HK-2 (cell line): Measurements from ENCODE around the gene CHCHD3.
"Not testable (repeated sequence)": the region's sequence is repeated elsewhere in the genome, so short reads cannot be mapped to it uniquely, and the experiment has no call there.

Experiments used
- DNase-seq: peaks from one replicate; pipeline ENCODE4 v3.0.0-alpha.2; 2018; ENCODE audit not compliant: unreplicated experiment

Gene CHCHD3

DNA sequence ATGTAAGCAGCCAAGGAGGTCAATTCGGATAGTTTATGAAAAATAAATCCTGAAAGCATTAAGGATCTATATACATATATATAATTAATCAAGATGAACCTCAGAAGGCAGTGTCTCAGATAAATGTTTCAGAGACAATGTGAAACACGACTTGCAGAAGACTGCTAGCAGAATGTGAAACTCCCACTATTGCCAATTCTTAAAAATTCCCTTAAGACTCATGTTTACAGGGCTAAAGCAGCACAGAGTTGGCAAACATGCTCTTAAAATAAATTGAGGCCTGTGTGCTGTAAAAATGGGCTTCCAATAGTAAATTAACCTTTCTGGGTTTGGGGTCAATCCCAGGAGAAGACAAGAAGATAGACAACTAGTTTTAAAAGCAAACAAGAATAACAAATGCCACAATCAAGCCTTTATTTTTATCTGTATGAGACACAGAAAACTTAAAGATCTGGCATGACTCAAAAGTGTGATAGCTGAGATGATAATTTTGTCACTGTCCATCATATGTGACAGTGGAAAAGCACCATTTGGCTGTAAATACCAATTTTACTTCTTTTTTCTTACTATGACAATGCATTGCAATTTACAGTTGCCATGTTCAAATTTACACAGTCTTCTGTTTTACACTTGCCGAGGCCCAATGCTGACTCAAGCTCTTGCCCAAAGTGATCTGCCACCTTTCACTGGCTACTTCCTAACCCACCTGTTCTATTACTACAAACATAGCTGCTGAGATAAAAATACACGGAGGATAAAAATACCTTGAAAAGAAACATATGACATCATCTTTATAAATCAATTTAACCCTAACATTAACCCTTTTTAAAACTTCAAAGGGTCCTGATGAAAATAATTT, 78.6 kb downstream of the CHCHD3 start:
- no peak for DNase-seq

DNA sequence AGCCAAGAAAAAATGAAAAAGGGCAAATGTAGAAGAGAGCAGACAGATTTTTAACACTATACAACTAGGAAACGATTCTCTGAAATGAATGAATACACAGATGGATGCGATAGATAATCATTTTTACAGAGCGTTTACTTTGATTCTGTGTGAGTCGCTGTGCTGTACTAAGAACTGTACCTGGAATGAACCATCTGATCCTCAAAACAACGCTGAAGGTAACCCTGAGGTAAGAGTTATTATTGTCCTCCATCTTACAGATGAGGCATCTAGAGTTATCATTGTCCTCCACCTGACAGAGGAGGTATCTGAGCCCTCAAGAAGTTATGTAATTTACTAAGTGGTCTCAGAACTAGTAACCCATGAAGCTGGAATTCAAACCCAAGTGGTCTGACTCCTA, 80.2 kb downstream of the CHCHD3 start:
- no peak for DNase-seq

DNA sequence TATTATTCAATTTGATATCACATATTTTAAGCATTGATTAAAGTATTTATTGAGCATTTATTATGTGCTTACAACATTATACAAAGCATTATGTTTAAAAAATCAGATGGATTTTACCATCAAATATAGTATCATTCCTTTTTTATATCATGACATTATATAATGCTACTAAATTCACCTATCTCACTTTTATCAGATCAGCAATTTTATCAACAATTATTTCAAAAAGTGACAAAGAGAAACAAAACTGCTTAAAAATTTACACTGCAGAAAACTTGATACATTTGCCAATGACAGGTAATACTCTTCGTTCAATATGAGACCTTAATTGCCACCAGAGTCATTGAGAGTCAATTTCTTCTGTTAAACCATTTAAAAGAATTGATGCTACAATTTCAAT, 82.0 kb downstream of the CHCHD3 start:
- no peak for DNase-seq

DNA sequence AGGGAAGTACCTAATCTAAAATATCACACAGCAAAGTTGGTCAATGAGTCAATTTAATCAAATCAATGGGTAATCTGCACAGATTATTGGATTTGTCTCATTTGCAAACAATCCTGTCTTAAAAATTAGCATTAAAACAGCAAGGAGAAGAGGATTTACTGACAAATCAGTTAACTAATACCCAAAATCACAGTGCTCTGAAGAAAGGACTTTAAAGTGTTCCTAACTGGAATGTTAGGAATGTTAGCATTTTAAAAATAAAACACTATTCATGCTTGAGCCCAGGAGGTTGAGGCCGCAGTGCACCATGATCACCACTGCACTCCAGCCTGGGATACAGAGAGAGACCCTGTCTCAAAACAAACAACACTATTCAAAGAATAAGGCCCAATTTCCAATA, 83.1 kb downstream of the CHCHD3 start:
- no peak for DNase-seq

DNA sequence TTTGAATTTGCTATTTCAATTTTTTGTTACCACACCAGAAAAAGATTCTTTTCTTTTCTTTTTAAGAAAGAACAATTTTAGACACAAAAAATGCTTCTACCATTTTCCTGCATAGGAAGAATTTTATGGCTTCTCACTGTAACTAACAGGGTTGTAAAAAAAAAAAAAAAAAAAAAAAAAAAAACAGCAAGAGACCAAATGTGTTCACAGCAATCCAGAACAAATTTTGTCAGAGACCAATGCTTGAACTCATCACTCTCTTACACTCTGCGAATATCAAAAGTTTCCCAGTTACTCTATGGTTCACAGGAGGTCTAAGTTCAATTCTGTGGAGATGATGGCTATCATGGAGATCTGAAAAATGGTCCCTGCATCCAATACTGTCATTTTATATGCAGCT, 84.4 kb downstream of the CHCHD3 start:
- DNase-seq, result no peak

DNA sequence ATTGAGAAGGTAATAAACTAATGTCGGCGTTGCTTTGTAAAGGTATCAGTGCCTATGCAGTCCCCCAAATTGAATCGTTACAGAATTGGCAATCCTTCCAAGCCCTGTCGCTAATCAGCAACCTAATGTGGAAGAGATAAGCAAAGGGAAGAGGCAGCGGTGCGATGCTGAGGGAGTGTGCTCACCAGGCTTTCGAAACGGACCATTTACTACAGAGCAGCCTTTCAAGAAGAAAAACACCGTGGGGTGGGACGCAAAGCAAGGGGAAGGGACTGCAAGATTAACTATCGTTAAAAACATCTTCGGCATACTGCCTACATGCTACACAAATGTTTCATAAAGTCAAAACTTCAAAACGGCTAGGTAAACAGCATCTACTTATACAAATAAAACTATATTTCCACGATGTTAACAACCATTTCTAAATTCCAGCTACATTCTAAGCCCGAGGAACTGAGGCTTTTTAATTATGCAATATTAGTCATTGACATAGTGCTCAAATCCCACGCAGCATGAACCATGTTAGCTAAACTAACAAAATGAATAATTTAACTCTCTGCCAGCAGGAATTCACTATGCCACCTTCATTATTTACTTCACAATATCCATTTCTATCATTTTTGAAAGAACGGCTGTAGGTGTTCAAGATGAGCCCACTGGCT, 85.2 kb downstream of the CHCHD3 start:
- DNase-seq, result no peak

DNA sequence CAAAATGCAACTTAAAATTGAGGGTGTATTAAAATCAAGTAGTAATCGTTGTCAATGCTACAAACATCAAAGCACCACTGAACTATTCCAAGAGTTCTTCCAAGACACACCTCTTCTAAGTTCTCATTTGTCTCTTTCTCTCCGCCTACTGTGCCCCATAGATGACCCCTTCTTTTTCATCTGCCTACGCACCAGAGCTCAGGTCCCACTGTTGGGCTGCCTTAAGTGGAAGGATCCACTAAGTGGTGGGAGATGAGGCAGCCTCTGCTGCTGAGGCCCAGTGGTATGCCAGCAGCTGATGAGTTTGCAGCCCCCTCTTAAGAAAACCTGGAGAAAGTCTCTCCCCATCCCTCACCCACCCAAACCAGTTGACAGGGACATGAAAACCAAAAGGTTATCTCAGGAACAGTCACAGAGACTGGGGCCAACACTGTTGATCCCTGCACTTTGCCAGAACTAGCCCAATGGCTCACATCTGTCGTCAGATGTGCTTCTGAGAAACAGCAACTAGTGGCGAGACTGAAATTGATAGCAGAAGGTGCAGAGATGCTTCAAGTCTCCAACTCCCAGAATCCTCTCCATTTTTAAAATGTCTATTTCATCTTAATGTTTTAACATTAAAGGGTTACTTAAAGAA, 88.4 kb downstream of the CHCHD3 start:
- DNase-seq, result no peak

DNA sequence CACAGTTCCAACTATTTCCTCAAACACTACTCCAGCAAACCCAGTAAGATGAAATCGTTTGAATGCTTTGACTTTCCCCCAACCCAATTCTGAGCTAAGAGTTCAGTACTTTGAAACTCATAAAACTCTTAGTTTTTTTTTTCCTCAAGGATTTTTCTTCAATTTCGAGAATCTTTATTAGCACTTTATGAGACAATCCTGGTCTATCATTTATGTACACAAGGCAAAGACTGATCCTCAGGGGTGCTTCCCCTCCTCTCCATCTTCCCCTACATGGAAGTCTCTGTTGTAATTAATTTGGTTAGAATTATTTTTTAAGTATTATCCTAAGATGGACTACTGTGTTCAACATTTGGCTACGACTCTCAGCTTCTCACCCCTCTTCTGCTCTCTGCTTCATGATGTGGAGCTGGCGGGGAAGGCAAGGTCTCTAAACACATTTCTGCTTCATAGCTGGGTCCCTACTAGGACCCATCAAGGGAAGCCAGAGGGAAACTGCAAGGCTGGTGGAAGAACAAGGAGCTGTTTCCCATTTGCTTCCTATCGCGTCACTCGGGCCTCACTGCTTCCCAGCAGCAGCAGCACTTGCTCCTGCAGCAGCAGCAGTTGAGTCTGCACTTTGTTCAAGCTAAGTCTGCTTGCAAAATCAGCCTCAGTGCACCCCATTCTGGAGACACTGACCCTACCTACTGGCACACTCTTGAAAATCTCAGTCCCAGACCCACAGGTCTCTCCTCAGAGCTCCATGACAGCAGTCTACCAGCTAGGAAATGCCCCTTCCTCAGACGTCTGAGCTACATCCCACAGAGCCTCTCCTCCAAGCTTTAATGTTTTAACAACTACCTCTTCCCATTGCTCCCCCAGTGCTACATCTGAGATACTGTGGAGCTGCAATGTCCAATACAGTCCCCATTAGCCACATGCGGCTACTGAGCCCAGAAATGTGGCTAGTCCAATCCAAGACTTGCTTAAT, 90.0 kb downstream of the CHCHD3 start:
- DNase-seq, result no peak

DNA sequence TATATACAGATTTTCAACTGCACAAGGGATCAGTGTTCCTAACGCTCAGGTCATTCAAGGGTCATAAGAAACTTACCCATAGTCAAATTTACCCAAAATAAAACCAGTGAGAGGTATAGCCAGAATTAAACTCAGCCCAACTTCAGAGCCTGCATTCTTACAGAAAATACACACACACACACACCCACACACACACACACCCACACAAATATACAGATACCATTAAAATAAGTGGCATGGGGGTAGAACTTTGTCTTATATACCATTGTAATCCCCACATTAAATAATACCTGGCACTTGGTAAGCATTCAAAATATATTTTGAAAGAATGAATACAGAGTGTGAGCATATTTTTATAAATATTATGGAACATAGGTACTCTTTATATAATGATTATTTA, 93.8 kb downstream of the CHCHD3 start:
- DNase-seq, result no peak

DNA sequence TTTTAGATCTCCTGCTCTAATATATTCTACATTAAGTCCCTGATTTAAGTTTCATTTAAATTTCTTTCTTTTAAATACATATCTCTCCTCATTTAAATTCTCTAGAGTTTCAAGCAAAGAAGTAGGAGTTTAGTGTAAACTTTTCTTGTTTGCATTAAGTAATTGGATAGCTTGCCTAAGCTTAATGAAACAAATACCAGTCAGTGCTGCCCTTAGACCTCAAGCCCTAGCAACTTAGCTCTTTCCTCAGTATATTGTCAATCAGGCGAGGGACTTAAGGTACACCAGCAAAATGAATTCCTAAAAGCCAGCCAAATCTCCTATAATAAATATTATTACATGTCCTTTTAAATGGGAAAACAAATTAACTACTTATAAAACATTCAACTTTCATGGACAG, 101.5 kb downstream of the CHCHD3 start:
- no peak for DNase-seq

DNA sequence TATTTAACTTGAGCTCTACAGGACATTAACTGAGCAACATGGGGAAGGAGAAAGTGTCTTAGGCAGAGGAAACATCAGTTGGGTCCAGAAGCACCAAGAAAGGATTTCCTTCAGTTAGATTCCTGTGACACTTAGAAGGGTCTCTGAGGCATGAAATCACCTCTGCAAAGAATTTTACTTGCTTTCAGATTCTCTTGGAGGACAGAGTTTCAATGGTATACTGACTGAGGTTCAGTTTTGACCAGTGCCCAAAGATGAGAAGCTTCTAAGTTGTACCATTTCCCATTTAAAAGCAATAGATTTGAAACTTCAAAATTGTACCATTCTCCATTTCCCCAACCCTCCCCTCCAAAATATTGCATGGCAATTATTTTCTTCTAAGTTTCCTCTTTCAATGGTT, 102.4 kb downstream of the CHCHD3 start:
- DNase-seq, result no peak

DNA sequence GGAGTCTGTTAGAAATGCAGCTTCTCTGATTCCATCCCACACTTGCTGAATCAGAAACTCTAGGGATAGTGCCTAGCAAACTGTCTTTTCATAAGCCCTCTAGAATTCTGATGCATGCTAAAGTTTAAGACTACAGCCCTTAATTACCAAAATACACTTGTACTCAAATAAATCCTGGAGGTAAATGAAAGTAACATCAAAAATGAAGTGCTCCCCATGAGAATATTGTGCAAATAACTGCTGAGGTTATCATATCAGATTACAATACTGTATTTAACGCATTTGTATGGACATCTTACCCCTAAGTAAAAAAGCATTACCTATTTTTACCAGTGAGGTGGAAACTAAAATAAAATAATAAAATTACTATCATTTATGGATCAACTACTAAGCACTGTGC, 104.7 kb downstream of the CHCHD3 start:
- DNase-seq, result no peak

DNA sequence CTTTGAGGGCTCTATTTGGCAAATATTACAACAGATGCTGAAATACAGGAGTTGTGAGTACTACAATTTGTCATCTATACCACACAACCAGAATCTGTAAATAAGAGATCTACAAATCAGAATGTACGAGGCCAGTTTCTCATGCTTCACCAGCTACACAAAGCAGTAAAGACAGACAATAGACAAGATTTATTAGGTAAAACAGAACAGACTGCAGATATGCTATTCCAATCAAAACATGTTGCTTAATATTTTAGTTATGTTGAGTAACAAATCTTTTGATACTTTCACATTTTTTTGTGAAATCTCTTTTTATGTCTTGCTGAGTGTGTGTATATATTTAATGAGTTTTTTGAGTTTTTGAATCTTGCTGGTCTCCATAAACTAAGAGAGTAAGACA, 109.1 kb downstream of the CHCHD3 start:
- DNase-seq, result no peak

DNA sequence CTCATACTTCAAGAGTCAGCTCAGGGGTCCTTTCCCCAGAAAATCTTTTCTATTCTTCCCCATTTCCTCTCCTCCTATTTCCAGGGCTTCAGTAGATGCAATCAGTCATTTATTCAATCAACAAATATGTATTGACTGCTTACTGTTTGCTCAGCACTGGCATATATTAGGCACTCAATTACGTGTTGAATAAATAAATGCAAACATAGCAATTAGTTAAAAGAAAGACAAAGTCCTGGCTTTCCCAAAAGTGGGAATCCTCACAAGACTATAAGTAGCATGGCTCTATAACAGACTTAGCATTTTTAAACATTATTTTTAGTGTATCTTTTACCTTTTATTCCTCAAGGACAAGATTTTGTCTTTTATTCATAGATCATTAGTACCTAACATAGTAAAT, 111.6 kb downstream of the CHCHD3 start:
- DNase-seq, result no peak

DNA sequence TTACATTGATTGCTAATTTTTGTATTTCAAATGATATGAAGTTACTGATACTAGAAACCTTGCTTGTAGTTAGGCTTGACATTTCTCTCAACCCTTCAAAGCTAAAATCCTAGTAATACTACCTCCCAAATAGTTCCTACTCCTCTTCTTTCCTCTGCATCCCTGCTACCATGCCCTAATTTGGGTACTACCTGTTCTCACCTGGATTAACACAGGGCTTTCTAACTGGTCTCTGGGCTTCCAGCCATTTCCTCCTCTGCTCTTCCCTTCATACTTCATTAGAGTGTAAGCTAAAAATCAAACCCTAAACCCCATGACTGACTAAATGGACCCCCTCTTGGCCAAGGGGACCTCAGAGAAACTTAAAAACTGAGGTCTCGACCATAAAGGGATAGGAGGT, 112.4 kb downstream of the CHCHD3 start:
- no peak for DNase-seq

DNA sequence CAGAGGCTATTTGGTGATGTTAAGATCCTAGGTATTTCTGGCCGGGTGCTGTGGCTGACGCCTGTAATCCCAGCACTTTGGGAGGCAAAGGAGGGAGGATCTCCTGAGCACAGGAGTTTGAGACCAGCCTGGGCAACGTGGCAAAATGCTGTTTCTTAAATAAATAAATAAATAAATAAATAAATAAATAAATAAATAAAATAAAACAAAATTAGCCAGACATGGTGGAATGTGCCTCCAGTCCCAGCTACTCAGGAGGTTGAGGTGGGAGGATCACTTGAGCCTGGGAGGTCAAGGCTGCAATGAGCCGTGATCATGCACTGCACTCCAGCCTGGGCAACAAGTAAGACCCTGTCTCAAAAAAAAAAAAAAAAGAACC, 114.4 kb downstream of the CHCHD3 start:
- DNase-seq, result not testable (repeated sequence)

DNA sequence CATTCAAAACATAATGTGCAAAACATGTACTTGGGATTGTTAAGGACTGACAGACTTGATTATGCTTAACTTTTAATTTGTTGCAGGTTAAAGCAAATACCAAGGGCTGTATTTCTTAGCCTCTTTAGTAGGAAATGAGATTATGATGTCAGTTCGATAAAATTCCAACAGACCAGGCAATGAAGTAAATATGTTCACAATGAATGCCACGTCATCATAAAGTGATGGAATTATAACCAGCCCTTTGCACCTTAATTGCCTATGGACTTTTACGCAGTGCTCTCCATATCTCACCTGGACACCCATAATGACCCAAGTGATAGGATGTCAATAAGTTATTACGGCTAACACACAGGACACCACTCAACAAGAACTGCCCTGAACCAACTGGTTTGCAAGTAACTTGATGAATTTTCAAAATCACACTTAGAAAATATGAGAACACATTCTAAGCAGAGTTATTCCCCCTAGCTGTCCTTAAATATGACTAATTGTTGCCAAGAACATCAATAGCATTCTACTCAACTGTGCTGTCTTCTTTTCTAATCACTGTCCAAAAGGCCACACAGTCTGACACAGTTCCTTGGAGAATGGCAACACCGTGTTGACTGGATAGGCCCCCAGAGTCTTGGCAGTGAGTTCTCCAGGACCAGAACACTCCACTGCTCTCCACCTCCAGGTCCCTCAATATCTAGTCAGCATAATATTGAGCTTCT, 115.0 kb downstream of the CHCHD3 start:
- no peak for DNase-seq

DNA sequence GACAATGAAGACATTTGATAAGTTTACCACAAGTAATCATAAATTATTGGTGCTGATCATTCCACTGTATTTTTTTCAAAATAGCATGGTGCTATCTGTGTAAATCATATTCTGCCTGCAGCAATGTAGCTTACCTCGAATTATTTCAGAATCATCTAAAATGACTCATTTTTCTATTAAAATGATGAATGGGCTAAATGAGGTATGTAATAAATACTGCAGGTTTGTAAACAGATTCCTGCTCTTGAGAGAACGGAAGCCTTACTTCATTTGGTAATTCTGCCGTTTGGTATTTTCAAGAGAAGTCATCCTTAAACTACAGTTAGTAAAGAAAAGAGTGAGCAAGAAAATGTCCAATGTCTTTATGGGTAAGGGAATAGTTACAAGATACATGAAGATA, 115.9 kb downstream of the CHCHD3 start:
- DNase-seq, result no peak

DNA sequence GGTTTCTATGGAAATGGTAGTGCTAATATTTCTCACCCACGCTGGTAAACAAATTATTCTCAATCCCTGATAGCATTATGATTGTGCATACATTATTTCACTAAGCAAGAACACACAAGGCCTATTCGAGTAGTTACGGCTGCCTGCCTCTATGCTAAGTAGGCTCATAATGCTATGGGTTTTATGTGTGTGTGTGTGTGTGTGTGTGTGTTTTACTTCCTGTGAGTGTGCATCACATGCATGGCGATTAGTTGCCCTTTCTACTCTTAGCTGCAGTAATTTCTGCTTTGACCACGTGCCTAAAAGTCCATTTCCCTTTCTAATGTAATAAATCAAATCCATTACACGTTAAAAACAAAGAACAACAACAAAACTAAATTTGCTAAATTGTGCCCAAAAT, 117.0 kb downstream of the CHCHD3 start:
- DNase-seq, result no peak

DNA sequence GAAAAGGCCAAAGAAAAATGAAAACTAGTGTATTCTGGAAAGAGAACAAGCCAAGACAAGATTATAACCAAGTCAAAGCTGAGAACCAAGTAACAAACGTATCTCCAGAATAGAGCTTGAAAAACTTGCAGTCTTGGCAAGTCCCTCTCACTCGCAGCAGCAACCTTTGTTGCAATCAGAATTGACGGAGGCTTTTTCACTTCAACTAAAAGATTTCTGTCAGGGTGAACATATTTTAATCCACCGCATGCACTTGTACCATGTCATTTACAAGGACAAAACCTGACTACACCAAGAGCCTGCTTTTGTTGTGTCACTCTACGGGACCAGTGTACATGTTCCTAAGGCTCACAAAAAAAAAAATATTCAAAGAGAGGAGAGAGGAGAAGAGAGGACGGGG, 122.0 kb downstream of the CHCHD3 start:
- no peak for DNase-seq

DNA sequence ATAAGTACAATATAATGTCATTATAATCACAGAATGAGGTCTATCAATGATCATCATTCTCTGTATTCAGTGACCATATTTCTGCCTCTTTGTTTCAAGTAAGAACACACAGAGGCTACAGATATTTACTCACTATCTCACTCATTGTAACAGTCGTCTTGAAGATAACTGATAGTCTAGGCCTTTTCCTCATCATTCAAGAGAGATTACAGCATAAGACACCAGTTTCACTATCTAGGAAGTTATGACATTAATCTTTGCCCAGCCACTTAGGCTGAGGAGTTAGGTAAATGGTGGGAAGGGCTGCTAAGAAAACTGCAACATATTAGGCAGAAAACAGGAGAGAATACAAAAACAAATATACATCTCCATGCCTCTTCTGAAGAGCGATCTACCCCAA, 125.3 kb downstream of the CHCHD3 start:
- DNase-seq, result no peak
